NCI-H128 (cell line): ENCODE data around the gene GPC1.

Experiments used
- DNase-seq: peaks from one replicate; lab custom pipeline; 2025; ENCODE audit not compliant: unreplicated experiment; lab: John Stamatoyannopoulos, UW

GPC1 gene

DNA sequence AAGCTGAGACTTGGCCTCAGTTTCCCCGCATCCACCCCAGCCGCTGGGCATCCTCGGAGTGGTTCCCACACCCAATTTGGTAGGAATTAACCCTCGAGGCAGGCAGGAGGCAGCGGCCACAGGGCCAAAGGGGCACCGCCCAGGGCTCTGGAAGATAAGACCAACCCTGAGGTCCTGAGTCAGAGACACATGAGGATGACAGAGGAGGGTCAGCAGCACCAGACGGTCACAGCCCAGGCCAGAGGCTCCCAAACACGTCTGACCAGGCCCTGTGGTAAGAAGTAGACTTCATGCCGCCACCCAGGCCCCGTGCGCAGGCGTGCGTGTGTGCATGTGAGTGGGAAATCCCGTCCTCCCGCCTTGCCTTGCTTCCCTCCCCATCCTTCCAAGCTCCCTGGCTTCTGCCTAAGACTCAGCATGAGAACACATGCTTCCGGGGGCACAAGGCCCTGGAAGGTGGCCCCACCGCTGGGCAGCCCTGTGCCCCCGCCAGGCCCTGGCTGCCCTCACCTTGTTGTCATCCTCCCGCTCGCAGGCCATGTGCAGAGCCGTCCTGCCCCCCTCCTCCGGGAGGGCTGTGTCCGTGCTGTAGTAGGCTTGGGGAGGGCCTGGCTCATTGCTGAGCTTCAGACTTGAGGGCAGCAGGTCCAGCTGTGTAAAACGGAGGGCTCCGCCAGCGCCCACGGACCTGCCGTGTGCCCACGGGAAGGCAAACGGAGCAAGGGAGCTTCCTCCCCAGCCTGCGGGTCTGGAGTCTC lies 76.1 kb downstream of the GPC1 start:
- no peak for DNase-seq

GRCh38 chr2:240512109-240512485 lies 76.6 kb downstream of the GPC1 start:
- DNase-seq = no peak

DNA sequence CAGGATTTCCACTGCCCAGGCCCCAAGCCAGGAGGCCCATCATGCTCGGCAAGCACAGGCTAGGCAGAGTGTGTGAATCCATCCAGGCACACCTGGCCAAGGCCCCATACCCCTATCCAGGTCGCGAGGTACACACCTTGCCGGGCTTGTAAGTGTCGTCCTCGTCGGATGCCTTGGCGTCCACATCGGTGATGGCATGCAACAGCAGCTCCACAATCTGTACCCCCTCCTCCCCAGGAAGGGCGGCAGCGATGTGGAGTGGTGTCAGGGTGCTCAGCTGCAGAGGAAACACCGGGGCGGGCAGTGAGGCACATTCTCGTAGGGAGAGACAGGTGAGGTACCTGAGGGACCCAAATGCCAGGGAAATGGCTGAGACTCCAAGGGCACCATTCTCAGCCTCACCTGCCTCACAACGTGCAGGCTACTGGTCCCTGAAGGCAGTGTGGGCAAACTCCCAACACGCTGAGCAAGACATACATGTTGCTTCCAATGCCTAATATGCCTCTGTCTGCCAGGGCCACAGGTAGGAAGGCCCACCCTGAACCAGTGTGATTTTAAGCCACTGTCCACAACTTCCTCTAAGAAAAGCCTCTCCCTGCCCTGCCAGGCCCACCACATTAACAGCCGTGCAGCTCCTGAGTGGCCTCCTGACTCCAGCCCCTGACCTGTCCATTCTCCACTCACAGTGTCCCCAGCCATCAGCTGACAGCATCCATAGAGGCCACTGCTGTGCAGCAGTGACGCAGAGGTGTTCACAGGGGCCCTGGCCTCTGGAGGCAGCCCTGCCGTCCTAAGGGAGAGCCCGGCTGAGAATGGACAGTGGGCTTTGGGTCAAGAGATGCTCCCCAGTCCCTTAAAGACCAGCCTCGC lies 77.4 kb downstream of the GPC1 start:
- DNase-seq = no peak

DNA sequence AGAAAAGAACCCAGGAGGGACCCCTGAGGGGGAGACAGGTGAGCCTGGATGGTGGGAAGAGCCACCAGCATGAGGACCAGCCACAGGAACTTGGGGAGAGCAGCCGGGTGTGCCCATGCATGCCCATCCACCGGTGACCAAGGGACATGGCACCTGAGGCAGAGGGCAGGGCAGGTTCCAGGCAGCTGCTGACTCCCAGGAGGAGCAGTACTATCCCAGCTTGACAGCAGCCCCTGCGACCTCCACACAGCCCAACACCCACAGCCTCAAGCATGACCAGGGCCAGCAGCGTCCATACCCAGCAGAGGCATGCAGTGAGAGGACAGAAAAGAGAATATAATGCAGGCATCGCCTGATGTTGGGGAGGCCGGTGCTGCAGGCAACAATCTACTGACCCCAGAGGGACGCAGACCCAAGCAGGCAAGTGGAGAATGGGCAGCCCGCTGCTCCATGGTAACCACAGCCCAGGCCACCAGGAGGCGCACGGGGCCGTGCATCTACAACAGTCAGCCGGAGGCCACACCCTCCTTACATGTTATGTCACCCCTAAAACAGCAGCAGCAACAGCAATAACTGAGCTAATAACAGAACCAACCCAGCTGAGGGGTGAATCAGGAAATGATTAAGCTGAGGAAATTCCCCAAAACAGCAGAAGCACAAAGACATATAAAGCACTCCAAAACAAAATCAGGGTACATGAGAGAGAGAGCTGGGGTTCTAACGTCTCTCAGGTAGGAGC lies 78.3 kb downstream of the GPC1 start:
- DNase-seq = no peak

DNA sequence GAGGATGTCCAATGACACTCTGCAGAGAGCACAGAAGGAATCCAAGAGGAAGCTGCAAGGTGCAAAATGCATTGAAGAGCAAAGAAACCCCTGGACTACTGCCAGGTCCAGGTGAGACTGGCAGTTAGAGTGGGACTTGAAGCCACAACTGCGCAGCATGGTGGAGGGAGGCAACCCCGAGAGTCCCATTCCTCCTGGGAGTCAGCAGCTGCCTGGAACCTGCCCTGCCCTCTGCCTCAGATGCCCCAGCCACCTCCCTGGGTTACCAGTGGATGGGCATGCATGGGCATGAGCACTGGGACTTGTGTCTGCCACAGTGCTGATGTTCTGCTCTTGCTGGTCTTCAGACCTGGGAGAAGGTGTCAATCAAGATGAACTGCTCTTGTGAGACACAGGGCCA lies 79.2 kb downstream of the GPC1 start:
- no peak for DNase-seq

- DNase-seq = no peak
Measured at GRCh38 chr2:240517342-240517741, 81.9 kb downstream of the GPC1 start.
